Measurements from ENCODE around the gene GINS2. TPM values are rescaled to one million over a fixed set of nuclear protein-coding genes. Genes with fewer than 3 reads are reported as not detected.

The GINS2 gene
- total RNA-seq, 6 experiments from 2014 or later, result 11.8 to 24.6 (median 21.0) TPM

- no peak overlapping the region; the same call in 1 of the 2 replicates for H3K4me3 Mint-ChIP-seq
- H3K36me3 Mint-ChIP-seq (ENCODE audit: low read depth), result peaks cover 46% of the 10 kb centered on the region
- no peaks in the 10 kb centered on the region for H3K4me1 Mint-ChIP-seq (ENCODE audit: low read depth)
- H3K27ac Mint-ChIP-seq, result no peak overlapping the region
- TF ChIP-seq CTCF (IDR thresholded peaks at IDR 0.05), result no peak
- no peak for DNase-seq
- no peaks in the 10 kb centered on the region for H3K9me3 Mint-ChIP-seq
- H3K27me3 Mint-ChIP-seq (ENCODE audit: insufficient read depth), result peaks cover 12% of the 10 kb centered on the region
Measured at GRCh38 chr16:85665929-85666328, 22.8 kb downstream of the GINS2 start.

GRCh38 chr16:85665373-85665740 lies 23.4 kb downstream of the GINS2 start:
- no peak overlapping the region for H3K4me3 Mint-ChIP-seq
- no peaks in the 10 kb centered on the region for H3K9me3 Mint-ChIP-seq
- no peak overlapping the region for H3K27ac Mint-ChIP-seq
- no peaks in the 10 kb centered on the region for H3K4me1 Mint-ChIP-seq (ENCODE audit: low read depth)
- peaks cover 12% of the 10 kb centered on the region for H3K27me3 Mint-ChIP-seq (ENCODE audit: insufficient read depth)
- peaks cover 40% of the 10 kb centered on the region for H3K36me3 Mint-ChIP-seq (ENCODE audit: low read depth)
- no peak for TF ChIP-seq CTCF (IDR thresholded peaks at IDR 0.05)
- DNase-seq, result no peak

- H3K27ac Mint-ChIP-seq, result no peak overlapping the region
- peaks cover 35% of the 10 kb centered on the region for H3K36me3 Mint-ChIP-seq (ENCODE audit: low read depth)
Measured at GRCh38 chr16:85664580-85665372, 24.0 kb downstream of the GINS2 start.

GRCh38 chr16:85663891-85664321 lies 24.8 kb downstream of the GINS2 start:
- no peak for TF ChIP-seq CTCF (IDR thresholded peaks at IDR 0.05)
- H3K36me3 Mint-ChIP-seq (ENCODE audit: low read depth), result peaks cover 28% of the 10 kb centered on the region
- peaks cover 7% of the 10 kb centered on the region for H3K4me1 Mint-ChIP-seq (ENCODE audit: low read depth)
- DNase-seq, result no peak
- H3K4me3 Mint-ChIP-seq, result no peak overlapping the region
- H3K27ac Mint-ChIP-seq, result no peak overlapping the region
- no peaks in the 10 kb centered on the region for H3K9me3 Mint-ChIP-seq
- peaks cover 19% of the 10 kb centered on the region for H3K27me3 Mint-ChIP-seq (ENCODE audit: insufficient read depth)

More at GRCh38 chr16:85664580-85665372, 24.0 kb downstream of the GINS2 start:
- peaks cover 3% of the 10 kb centered on the region for H3K4me1 Mint-ChIP-seq (ENCODE audit: low read depth)
- TF ChIP-seq CTCF (IDR thresholded peaks at IDR 0.05), result no peak
- no peak overlapping the region for H3K4me3 Mint-ChIP-seq
- peaks cover 17% of the 10 kb centered on the region for H3K27me3 Mint-ChIP-seq (ENCODE audit: insufficient read depth)
- DNase-seq, result no peak
- H3K9me3 Mint-ChIP-seq, result no peaks in the 10 kb centered on the region

GRCh38 chr16:85662976-85663830 lies 25.6 kb downstream of the GINS2 start:
- TF ChIP-seq CTCF (IDR thresholded peaks at IDR 0.05), result no peak
- no peak overlapping the region for H3K4me3 Mint-ChIP-seq
- no peaks in the 10 kb centered on the region for H3K9me3 Mint-ChIP-seq
- peaks cover 7% of the 10 kb centered on the region for H3K4me1 Mint-ChIP-seq (ENCODE audit: low read depth)
- DNase-seq, result no peak
- 0 out of 2 replicates have a peak overlapping the region, but pooled peaks have one; percentile 11 for H3K27ac Mint-ChIP-seq
- H3K36me3 Mint-ChIP-seq (ENCODE audit: low read depth), result peaks cover 28% of the 10 kb centered on the region
- H3K27me3 Mint-ChIP-seq (ENCODE audit: insufficient read depth), result peaks cover 17% of the 10 kb centered on the region
